ENCODE measurements around the gene WNK4. TPM values are rescaled to one million over a fixed set of nuclear protein-coding genes. Genes with fewer than 3 reads are reported as not detected.

The WNK4 gene
- total RNA-seq, 1 donor from 2014 or later, result 0.32 TPM

GRCh38 chr17:42784811-42785592 is 4.6 kb downstream of the WNK4 start:
- peaks cover 8% of the 10 kb centered on the region for H3K27me3 Mint-ChIP-seq (ENCODE audit: low read depth)
- no peak overlapping the region for H3K27ac Mint-ChIP-seq (ENCODE audit: unreplicated experiment)
- no peaks in the 10 kb centered on the region for H3K9me3 Mint-ChIP-seq (ENCODE audit: low read depth)
- H3K4me1 Mint-ChIP-seq (ENCODE audit: low read depth), result peaks cover 13% of the 10 kb centered on the region
- no peak for DNase-seq (ENCODE audit: low spot score)
- no peaks in the 10 kb centered on the region for H3K36me3 Mint-ChIP-seq (ENCODE audit: low read depth)
- TF ChIP-seq CTCF (IDR thresholded peaks at IDR 0.05), result no peak
- H3K4me3 Mint-ChIP-seq (ENCODE audit: unreplicated experiment), result no peak overlapping the region

DNA sequence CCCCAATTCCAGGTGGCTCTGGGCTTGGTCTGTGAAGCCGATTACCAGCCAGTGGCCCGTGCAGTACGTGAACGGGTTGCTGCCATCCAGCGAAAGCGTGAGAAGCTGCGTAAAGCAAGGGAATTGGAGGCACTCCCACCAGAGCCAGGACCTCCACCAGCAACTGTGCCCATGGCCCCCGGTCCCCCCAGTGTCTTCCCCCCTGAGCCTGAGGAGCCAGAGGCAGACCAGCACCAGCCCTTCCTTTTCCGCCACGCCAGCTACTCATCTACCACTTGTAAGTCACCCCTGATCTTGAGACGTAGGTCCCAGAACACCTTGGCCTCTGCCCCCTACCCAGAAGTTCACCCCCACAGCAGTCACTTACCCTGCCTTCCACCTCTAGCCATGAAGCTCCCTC is 6.9 kb downstream of the WNK4 start:
- H3K27me3 Mint-ChIP-seq (ENCODE audit: low read depth), result peaks cover 2% of the 10 kb centered on the region
- H3K36me3 Mint-ChIP-seq (ENCODE audit: low read depth), result no peaks in the 10 kb centered on the region
- TF ChIP-seq CTCF (IDR thresholded peaks at IDR 0.05), result no peak
- H3K4me3 Mint-ChIP-seq (ENCODE audit: unreplicated experiment), result no peak overlapping the region
- no peak for DNase-seq (ENCODE audit: low spot score)
- H3K4me1 Mint-ChIP-seq (ENCODE audit: low read depth), result peaks cover 6% of the 10 kb centered on the region
- H3K9me3 Mint-ChIP-seq (ENCODE audit: low read depth), result no peaks in the 10 kb centered on the region
- H3K27ac Mint-ChIP-seq (ENCODE audit: unreplicated experiment), result no peak overlapping the region

DNA sequence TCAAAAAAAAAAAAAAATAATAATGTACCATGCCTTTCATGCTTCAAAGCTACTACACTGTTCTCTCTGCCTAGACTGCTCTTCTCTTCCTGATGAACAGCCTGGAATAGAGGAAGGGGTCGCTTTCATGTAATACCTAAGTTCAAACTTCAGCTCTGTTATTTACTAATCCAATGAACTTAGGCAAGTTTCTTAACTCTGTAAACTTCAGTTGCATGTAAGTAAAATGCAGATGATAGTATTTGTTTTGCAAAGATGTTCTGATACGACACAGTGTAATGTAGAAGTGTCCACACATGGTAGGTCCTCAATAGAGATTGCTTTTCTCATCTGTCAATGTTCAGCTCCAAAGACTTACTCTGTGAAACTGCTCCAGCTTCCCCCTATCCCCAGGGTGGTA is 11.5 kb downstream of the WNK4 start:
- no peak overlapping the region for H3K4me3 Mint-ChIP-seq (ENCODE audit: unreplicated experiment)
- DNase-seq (ENCODE audit: low spot score), result no peak
- no peak for TF ChIP-seq CTCF (IDR thresholded peaks at IDR 0.05)
- H3K27me3 Mint-ChIP-seq (ENCODE audit: low read depth), result no peaks in the 10 kb centered on the region
- H3K36me3 Mint-ChIP-seq (ENCODE audit: low read depth), result no peaks in the 10 kb centered on the region
- no peak overlapping the region for H3K27ac Mint-ChIP-seq (ENCODE audit: unreplicated experiment)
- no peaks in the 10 kb centered on the region for H3K9me3 Mint-ChIP-seq (ENCODE audit: low read depth)
- peaks cover 3% of the 10 kb centered on the region for H3K4me1 Mint-ChIP-seq (ENCODE audit: low read depth)

DNA sequence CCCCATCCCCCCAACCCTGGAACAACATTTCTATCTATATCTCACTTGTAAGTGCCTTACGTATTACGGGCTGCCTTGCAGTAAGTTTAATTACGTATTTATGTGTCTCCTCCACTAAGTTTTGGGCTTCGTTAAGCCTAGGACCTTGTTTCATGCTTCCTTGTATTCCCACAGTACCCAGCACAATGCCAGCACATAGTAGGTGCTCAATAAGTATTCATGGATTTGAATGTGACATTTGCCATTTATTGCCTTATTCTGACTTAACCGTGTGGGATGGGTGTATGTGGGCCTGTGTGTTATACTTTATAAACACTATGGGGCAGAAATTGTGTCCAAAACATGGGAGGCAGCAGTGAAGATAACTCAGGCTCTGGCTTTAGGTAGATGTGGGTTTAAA is 12.1 kb downstream of the WNK4 start:
- Mint-ChIP-seq H3K27me3 (ENCODE audit: low read depth) (no peaks in the 10 kb centered on the region), H3K4me1 (ENCODE audit: low read depth) (peaks cover 8% of the 10 kb centered on the region), H3K4me3 (ENCODE audit: unreplicated experiment) (no peak overlapping the region), H3K9me3 (ENCODE audit: low read depth) (no peaks in the 10 kb centered on the region), H3K36me3 (ENCODE audit: low read depth) (no peaks in the 10 kb centered on the region), H3K27ac (ENCODE audit: unreplicated experiment) (no peak overlapping the region)
- TF ChIP-seq CTCF (IDR thresholded peaks at IDR 0.05), result no peak
- no peak for DNase-seq (ENCODE audit: low spot score)

- Mint-ChIP-seq H3K4me1 (ENCODE audit: low read depth) (peaks cover 21% of the 10 kb centered on the region), H3K4me3 (ENCODE audit: unreplicated experiment) (no peak overlapping the region), H3K36me3 (ENCODE audit: low read depth) (no peaks in the 10 kb centered on the region), H3K9me3 (ENCODE audit: low read depth) (no peaks in the 10 kb centered on the region), H3K27ac (ENCODE audit: unreplicated experiment) (no peak overlapping the region), H3K27me3 (ENCODE audit: low read depth) (no peaks in the 10 kb centered on the region)
- no peak for TF ChIP-seq CTCF (IDR thresholded peaks at IDR 0.05)
- DNase-seq (ENCODE audit: low spot score), result no peak
Measured at GRCh38 chr17:42795061-42795460, 14.7 kb downstream of the WNK4 start.

Data from chondrocyte (in vitro differentiated cells).